Stimulated activated CD8-positive, alpha-beta memory T cell treated with anti-CD3 and anti-CD28 coated beads, Interleukin-7, amount 100 ng/mL, for 24 hours (primary cell): ENCODE results near the gene PRDM11.

Experiments
- DNase-seq: peaks from one replicate; pipeline ENCODE4 v3.0.0-alpha.2; 2020; ENCODE audit warnings: low read depth

PRDM11 gene

GRCh38 chr11:45178223-45178622, 31.8 kb downstream of the PRDM11 start:
- DNase-seq: no peak

GRCh38 chr11:45178890-45179671, 32.6 kb downstream of the PRDM11 start:
- no peak for DNase-seq

DNA sequence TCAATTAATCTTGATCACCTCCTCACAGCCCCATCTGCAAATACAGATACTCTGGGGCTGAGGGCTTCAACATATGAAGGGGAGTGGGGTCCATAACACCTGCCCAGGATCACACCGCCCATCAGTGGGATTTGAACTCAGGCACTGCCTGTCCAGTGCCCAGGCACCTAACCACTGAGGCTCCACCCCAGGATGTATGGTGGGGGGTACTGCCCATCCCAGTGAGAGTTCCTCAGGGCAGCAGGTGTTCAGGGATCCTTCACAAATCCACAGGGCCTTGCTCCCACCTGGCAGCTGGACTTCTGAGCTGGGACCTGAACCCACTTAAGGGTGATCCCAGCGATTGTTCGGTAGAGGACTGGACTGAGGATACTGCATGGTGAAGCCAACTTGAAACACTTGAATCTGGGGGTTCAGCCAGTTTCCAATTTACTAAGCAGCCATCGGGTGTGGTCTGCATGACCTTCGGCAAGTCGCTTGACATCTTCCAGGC, 33.3 kb downstream of the PRDM11 start:
- no peak for DNase-seq

- no peak for DNase-seq
These were observed 33.9 kb downstream of the PRDM11 start for GRCh38 chr11:45180179-45180847.

- peak; percentile 9 for DNase-seq
These were observed 34.4 kb downstream of the PRDM11 start for GRCh38 chr11:45180848-45181192.

GRCh38 chr11:45181193-45181888, 34.9 kb downstream of the PRDM11 start:
- no peak for DNase-seq

- no peak for DNase-seq
These were observed 35.6 kb downstream of the PRDM11 start for GRCh38 chr11:45181889-45182550.

DNA sequence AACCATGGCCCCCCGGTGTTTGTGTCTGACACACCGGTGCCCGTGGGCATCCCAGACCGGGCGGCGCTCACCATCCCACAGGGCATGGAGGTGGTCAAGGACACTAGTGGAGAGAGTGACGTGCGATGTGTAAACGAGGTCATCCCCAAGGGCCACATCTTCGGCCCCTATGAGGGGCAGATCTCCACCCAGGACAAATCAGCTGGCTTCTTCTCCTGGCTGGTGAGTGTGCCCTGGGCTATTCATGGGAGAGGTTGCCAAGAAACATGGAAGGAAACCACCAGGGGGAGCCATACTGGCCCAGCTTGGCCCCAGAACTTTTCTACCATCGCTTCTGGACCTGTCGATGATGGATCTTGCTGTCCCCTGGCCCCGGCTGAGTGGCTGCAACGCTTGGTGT, 36.5 kb downstream of the PRDM11 start:
- no peak for DNase-seq

- no peak for DNase-seq
These were observed 38.2 kb downstream of the PRDM11 start for GRCh38 chr11:45184640-45185039.

GRCh38 chr11:45185228-45185729, 38.8 kb downstream of the PRDM11 start:
- DNase-seq: no peak

GRCh38 chr11:45187375-45187774, 40.9 kb downstream of the PRDM11 start:
- no peak for DNase-seq

DNA sequence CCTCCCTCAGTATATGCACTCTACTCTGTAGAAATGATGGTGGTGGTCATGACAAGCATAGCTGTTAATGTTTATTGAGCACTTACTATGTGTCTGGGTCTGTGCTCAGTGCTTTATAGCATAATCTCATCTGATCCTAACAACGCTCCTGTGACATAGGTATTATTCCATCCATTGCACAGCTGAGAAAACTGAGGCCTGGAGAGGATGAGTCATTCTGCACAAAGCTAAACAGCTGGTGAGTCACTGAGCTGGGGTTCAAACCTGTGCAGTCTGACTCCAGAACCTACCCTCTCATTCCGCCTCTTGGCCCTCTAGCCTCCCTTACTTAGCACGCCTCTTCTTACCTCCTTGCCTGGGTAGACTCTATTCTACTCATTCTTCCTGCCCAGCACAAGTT, 41.7 kb downstream of the PRDM11 start:
- no peak for DNase-seq

GRCh38 chr11:45189230-45189629, 42.8 kb downstream of the PRDM11 start:
- DNase-seq: no peak

- no peak for DNase-seq
These were observed 47.3 kb downstream of the PRDM11 start for GRCh38 chr11:45193695-45194094.

DNA sequence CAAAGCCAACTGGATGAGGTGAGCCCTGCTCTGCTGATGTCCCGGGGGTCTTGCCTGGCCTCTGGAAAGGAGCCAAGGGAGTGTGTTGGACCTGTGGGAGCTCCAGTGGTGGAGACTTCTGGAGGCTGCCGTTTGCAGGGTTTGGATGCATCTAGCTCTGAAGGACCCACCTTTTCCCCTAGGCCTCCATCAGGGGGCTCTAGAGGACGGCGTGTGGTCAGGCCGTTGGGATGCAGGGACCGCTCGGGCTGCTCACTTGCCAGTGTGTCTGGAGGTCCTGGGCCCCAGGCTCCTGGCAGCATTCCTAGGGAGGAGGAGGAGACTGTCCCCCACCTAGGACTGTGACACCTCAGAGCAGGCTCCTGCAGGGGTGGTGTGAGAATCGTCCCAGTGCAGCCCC, 58.3 kb downstream of the PRDM11 start:
- no peak for DNase-seq

DNA sequence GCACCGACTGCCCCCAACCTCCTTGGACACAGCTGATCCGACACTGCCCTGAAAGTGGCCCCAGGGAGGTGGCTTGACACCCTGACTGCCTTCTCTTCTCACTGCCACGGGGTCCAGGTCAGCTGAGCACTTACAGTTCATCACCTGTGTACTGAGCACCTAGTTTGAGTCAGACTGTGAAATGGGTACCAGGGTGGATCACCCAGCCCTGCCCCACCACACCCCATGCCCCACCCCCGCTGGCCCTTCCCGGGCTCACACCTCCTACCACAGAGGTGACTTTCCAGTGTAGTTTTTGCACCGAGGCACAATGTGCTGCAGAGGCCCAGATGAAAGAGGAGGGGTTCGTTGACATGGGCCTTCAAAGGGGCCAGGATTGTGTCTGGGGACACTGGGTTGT, 59.5 kb downstream of the PRDM11 start:
- no peak for DNase-seq

- DNase-seq: no peak
These were observed 61.7 kb downstream of the PRDM11 start for GRCh38 chr11:45208135-45208534.

GRCh38 chr11:45209000-45209879, 62.8 kb downstream of the PRDM11 start:
- no peak for DNase-seq

GRCh38 chr11:45209891-45210699, 63.7 kb downstream of the PRDM11 start:
- DNase-seq: no peak

DNA sequence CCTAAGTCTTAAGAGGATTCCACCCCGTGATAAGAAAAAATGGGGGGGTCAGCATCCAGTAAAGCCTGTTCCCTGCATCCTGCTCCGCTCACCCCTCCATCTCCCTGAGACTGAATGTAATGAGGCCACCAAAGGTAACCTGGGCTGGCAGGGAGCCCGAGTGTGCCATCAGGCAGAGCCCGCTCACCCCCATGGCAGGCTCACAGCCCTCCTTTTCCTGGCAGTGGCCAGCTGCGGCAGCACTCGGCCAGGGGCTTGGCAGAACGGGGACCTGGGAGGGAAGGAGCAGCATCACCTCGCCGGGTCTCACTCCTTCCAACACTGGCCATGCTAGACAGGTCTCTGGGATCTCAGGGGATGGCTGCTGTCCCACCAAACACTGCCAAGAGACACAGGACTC, 64.4 kb downstream of the PRDM11 start:
- DNase-seq: no peak
